GM12878 (cell line): ENCODE data around the gene TSHZ1. TPM values are rescaled to one million over a fixed set of nuclear protein-coding genes. Genes with fewer than 3 reads are reported as not detected.

Experiments
- ATAC-seq: fragments of 200-7000 bp; cut with Tn5 transposase; 3 replicates; pipeline ENCODE4 v1.9.1; 2020; ENCODE audit warnings: mild to moderate bottlenecking, moderate library complexity
- BruUV-seq: library from RNA; stranded (reverse); fragments of 400-500 nt; replicated peaks from 2 replicates; lab custom pipeline; 2021; lab: Mats Ljungman, UMichigan
- CTCF ChIA-PET: fragments of 300-600 bp; sonication (Branson Sonifier 250); formaldehyde crosslinking; extraction: SDS; loops from one replicate; lab custom pipeline; 2021; ENCODE audit warnings: inconsistent platforms; lab: Yijun Ruan, JAX
- POLR2A ChIA-PET: fragments of 350-600 bp; formaldehyde crosslinking; extraction: SDS; loops from one replicate; lab custom pipeline; 2021; ENCODE audit warnings: inconsistent platforms; lab: Charles Lee
- RAD21 ChIA-PET: fragments of 300-600 bp; sonication (Branson Sonifier 250); formaldehyde crosslinking; loops from one replicate; lab custom pipeline; 2023; ENCODE audit warnings: antibody characterized with exemption; ENCODE audit not compliant: unreplicated experiment; lab: Charles Lee
- SMC1A ChIA-PET: fragments of 300-600 bp; sonication (Branson Sonifier 250); formaldehyde crosslinking; loops from one replicate; lab custom pipeline; 2023; ENCODE audit not compliant: unreplicated experiment, uncharacterized antibody; lab: Charles Lee
- DNase-seq: peaks from one replicate; pipeline ENCODE4 v3.0.0-alpha.2; 2011; ENCODE audit warnings: low read depth, low spot score
- FAIRE-seq: peaks from 3 replicates; lab custom pipeline; 2011; peaks lifted over from hg19 to GRCh38; lab: Jason Lieb, UNC
- H2AFZ ChIP-seq: 2 replicates; pipeline ENCODE4 v1.6.0; 2011; ENCODE audit warnings: low read depth, low read length, control low read depth; ENCODE audit not compliant: control insufficient read depth
- H3K27ac ChIP-seq: 2 replicates; pipeline ENCODE4 v1.5.1; 2011; ENCODE audit warnings: control low read depth; ENCODE audit not compliant: control insufficient read depth, insufficient read depth
- H3K27me3 ChIP-seq, 2 experiments: replicated peaks in 1 of 2; 2 replicates each; pipeline versions ENCODE4 v1.6.0 to v1.6.1; 2011; ENCODE audit warnings: low read length in 1 of 2; ENCODE audit not compliant: control insufficient read depth in 2 of 2, insufficient read depth in 2 of 2
- H3K36me3 ChIP-seq, 2 experiments: 2 replicates each; pipeline ENCODE4 v1.5.1; 2011; ENCODE audit warnings: low read length in 1 of 2; ENCODE audit not compliant: control insufficient read depth in 2 of 2, insufficient read depth in 2 of 2
- H3K4me1 ChIP-seq: 2 replicates; pipeline ENCODE4 v1.6.1; 2011; ENCODE audit warnings: mild to moderate bottlenecking, low read length, moderate library complexity, mixed read lengths; ENCODE audit not compliant: control insufficient read depth, insufficient read depth
- H3K4me2 ChIP-seq: 2 replicates; pipeline ENCODE4 v1.6.0; 2011; ENCODE audit warnings: control low read depth; ENCODE audit not compliant: control insufficient read depth, insufficient read depth
- H3K4me3 ChIP-seq: fragments of 200-600 bp; sonication (generic); 2 replicates; pipeline ENCODE4 v1.5.1; 2016
- H3K79me2 ChIP-seq: 2 replicates; pipeline ENCODE4 v1.6.0; 2011; ENCODE audit warnings: low read length; ENCODE audit not compliant: control insufficient read depth, insufficient read depth
- H3K9ac ChIP-seq: 2 replicates; pipeline ENCODE4 v1.8.0; 2011; ENCODE audit warnings: low read length, control low read depth, mixed read lengths; ENCODE audit not compliant: control insufficient read depth, insufficient read depth
- H3K9me3 ChIP-seq: replicated peaks from 3 replicates; pipeline ENCODE4 v1.5.1; 2011; ENCODE audit warnings: mild to moderate bottlenecking, low read length; ENCODE audit not compliant: control insufficient read depth, insufficient read depth
- H4K20me1 ChIP-seq: 2 replicates; pipeline ENCODE4 v1.6.0; 2011; ENCODE audit not compliant: control insufficient read depth, insufficient read depth
- BCL11A ChIP-seq: IDR thresholded peaks from 2 replicates; pipeline ENCODE4 v1.6.1; 2011; ENCODE audit warnings: low read depth, low read length
- EGR1 ChIP-seq, 2 experiments: IDR thresholded peaks; 1 replicate in 1 of 2; 2 replicates in 1 of 2; pipeline ENCODE4 v1.6.1; 2011 to 2012; ENCODE audit warnings: low read depth in 2 of 2, low read length in 2 of 2, borderline replicate concordance in 1 of 2, mild to moderate bottlenecking in 1 of 2, moderate library complexity in 1 of 2
- EP300 ChIP-seq, 2 experiments: fragments of 150-350 bp in 1 of 2; IDR thresholded peaks; 2 replicates each; pipeline ENCODE4 v1.6.1; 2011 to 2012; ENCODE audit warnings: low read depth in 2 of 2, low read length in 2 of 2, borderline replicate concordance in 1 of 2, improper control_type of control experiment in 1 of 2, inconsistent platforms in 1 of 2; ENCODE audit not compliant: control insufficient read depth in 1 of 2
- PAX8 ChIP-seq: fragments of 450-650 bp; IDR thresholded peaks from 2 replicates; pipeline ENCODE4 v1.6.1; 2017; ENCODE audit warnings: mild to moderate bottlenecking, moderate library complexity
- PML ChIP-seq: IDR thresholded peaks from 2 replicates; pipeline ENCODE4 v1.6.1; 2012; ENCODE audit warnings: low read length, inconsistent platforms
- POU2F2 ChIP-seq: IDR thresholded peaks from 3 replicates; pipeline ENCODE4 v1.6.1; 2011; ENCODE audit warnings: low read depth, mild to moderate bottlenecking, low read length, borderline replicate concordance
- SREBF2 ChIP-seq: IDR thresholded peaks from 2 replicates; pipeline ENCODE4 v1.6.1; 2012; ENCODE audit warnings: mild to moderate bottlenecking, low read length
- ZNF217 ChIP-seq: fragments of 450-650 bp; IDR thresholded peaks from 2 replicates; pipeline ENCODE4 v1.6.1; 2017; ENCODE audit warnings: antibody characterized with exemption, mild to moderate bottlenecking
- ZSCAN29 ChIP-seq: fragments of 450-650 bp; IDR thresholded peaks from 2 replicates; pipeline ENCODE4 v1.6.1; 2017; ENCODE audit warnings: mild to moderate bottlenecking, moderate library complexity
- WGBS: methylation state at CpG from one replicate; pipeline ENCODE4 v1.1.6; 2016; ENCODE audit warnings: low lambda C conversion rate; ENCODE audit not compliant: insufficient replicate concordance, insufficient coverage; ENCODE audit errors: missing lambda C conversion rate; 5-methylcytosine and 5-hydroxymethylcytosine counted together
- in situ Hi-C: fragments of 300-500 bp; cut with MboI; formaldehyde crosslinking; loops from 9 replicates; pipeline ENCODE4 v1.14.3; 2018; ENCODE audit warnings: mixed read lengths
- intact Hi-C: fragments of 100-400 bp; cut with micrococcal nuclease; formaldehyde crosslinking; loops from one replicate; pipeline ENCODE4 v1.14.2; 2022; ENCODE audit not compliant: unreplicated experiment
- polyA plus RNA-seq, 11 experiments: library from polyadenylated mRNA; depleted of rRNA in 4 of 11; unstranded in 6 of 11; stranded (reverse) in 5 of 11; fragments of >200 nt; fragmentation: Nextera tagmentation in 4 of 11; fragmentation: Illumina TruSeq in 1 of 11; extraction: Ambion mirVana in 4 of 11; extraction: Trizol in 1 of 11; gene quantifications; 1 replicate in 1 of 11; 2 replicates in 10 of 11; pipeline versions ENCODE4 v1.2.1 to v1.2.3, GENCODE V29; 2011 to 2016; ENCODE audit warnings: inconsistent platforms in 2 of 11, missing spikeins in 2 of 11, low read depth in 1 of 11
- total RNA-seq, 4 experiments: library from RNA; depleted of rRNA in 3 of 4; stranded (reverse); fragments of >200 nt in 3 of 4; fragmentation: Illumina TruSeq in 1 of 4; extraction: Trizol in 1 of 4; gene quantifications; 2 replicates each; pipeline versions ENCODE4 v1.2.1 to v1.2.3, GENCODE V29; 2013 to 2021
- TF ChIP-seq, protein P1 (sequence below): fragments of 450-650 bp; IDR thresholded peaks from 2 replicates; pipeline ENCODE4 v1.6.1; 2018; ENCODE audit warnings: mild to moderate bottlenecking, low read depth, moderate library complexity; ENCODE audit not compliant: partially characterized antibody
- TF ChIP-seq, protein P2 (sequence below): IDR thresholded peaks from 2 replicates; pipeline ENCODE4 v1.6.1; 2012; ENCODE audit warnings: low read depth, low read length, improper control_type of control experiment
- TF ChIP-seq, protein P3 (sequence below): fragments of 450-650 bp; IDR thresholded peaks from 2 replicates; pipeline ENCODE4 v1.6.1; 2017; ENCODE audit warnings: antibody characterized with exemption, mild to moderate bottlenecking, moderate library complexity

The TSHZ1 gene
- total and polyA plus RNA-seq, 10 of the 15 experiments (the other 5 are each of a cell fraction or from before 2014, with no cell fraction given): 2.2 to 15.2 (median 5.1) TPM

DNA sequence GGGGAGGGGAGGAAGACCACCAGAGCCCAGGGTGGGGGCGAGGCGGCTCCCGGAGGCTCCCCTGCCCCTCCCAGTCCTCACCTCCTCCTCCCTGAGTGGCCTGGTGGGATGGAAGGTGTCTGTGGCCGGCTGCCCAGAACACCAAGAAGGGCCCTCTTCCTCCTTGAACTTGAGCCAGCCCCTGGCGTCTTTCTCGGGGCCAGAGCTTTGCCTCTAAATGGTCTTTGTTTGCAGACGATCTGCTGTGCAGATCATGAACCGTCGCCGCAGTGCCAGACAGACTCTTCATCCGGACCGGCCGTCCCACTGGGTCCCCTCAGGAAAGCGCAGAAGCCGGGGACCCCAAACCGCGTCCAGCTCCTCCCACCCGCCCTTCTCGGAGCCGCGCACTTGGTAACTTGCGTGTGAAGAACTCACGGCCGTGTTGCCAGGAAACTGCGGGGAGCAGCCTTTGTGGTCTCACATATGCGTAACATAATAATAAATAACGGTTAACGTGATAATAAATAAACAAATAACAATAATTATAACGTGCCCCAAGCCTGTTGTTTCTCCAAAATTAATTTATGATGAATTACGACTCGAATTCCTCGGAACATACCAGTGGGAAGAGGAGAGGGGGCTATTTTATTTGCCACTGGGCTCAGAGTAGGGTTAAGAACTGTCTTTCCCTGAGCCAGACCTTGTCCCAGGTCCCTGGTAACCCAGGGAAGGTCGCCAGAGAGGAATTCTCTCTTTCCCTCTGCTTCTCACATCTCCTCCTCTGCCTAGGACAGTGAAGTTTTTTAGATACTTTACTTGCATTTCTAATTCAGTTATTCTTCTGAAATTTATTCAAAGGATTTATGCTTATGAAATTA lies 42.6 kb upstream of the TSHZ1 start:
- FAIRE-seq (no peak), DNase-seq (no peak), ATAC-seq (no peak)
- BruUV-seq: no TSS peak
- Histone ChIP-seq H3K9ac (no peak overlapping the region), H3K4me3 (no peak overlapping the region), H3K79me2 (no peaks in the 10 kb centered on the region), H3K4me2 (no peak overlapping the region), H3K36me3 (no peaks in the 10 kb centered on the region), H3K27me3 (no peaks in the 10 kb centered on the region), H4K20me1 (no peaks in the 10 kb centered on the region), H2AFZ (no peak overlapping the region), H3K4me1 (peaks cover 5% of the 10 kb centered on the region), H3K27ac (no peak overlapping the region), H3K9me3 (no peaks in the 10 kb centered on the region)
- in situ Hi-C loops: no loop called here
- no peak for TF ChIP-seq BCL11A
- no peak for TF ChIP-seq ZSCAN29
- no peak for TF ChIP-seq EP300 (IDR thresholded peaks at IDR 0.05; ENCODE audit: borderline replicate concordance in 1 of 2, control insufficient read depth in 1 of 2, low read depth in 2 of 2, low read length in 2 of 2)
- TF ChIP-seq, protein P1, sequence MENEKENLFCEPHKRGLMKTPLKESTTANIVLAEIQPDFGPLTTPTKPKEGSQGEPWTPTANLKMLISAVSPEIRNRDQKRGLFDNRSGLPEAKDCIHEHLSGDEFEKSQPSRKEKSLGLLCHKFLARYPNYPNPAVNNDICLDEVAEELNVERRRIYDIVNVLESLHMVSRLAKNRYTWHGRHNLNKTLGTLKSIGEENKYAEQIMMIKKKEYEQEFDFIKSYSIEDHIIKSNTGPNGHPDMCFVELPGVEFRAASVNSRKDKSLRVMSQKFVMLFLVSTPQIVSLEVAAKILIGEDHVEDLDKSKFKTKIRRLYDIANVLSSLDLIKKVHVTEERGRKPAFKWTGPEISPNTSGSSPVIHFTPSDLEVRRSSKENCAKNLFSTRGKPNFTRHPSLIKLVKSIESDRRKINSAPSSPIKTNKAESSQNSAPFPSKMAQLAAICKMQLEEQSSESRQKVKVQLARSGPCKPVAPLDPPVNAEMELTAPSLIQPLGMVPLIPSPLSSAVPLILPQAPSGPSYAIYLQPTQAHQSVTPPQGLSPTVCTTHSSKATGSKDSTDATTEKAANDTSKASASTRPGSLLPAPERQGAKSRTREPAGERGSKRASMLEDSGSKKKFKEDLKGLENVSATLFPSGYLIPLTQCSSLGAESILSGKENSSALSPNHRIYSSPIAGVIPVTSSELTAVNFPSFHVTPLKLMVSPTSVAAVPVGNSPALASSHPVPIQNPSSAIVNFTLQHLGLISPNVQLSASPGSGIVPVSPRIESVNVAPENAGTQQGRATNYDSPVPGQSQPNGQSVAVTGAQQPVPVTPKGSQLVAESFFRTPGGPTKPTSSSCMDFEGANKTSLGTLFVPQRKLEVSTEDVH: no peak
- TF ChIP-seq POU2F2: no peak
- TF ChIP-seq EGR1 (IDR thresholded peaks at IDR 0.05; ENCODE audit: borderline replicate concordance in 1 of 2, low read depth in 2 of 2, low read length in 2 of 2): no peak
- no peak for TF ChIP-seq ZNF217
- TF ChIP-seq PML: no peak
- TF ChIP-seq, protein P2, sequence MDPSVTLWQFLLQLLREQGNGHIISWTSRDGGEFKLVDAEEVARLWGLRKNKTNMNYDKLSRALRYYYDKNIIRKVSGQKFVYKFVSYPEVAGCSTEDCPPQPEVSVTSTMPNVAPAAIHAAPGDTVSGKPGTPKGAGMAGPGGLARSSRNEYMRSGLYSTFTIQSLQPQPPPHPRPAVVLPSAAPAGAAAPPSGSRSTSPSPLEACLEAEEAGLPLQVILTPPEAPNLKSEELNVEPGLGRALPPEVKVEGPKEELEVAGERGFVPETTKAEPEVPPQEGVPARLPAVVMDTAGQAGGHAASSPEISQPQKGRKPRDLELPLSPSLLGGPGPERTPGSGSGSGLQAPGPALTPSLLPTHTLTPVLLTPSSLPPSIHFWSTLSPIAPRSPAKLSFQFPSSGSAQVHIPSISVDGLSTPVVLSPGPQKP: no peak
- TF ChIP-seq, protein P3, sequence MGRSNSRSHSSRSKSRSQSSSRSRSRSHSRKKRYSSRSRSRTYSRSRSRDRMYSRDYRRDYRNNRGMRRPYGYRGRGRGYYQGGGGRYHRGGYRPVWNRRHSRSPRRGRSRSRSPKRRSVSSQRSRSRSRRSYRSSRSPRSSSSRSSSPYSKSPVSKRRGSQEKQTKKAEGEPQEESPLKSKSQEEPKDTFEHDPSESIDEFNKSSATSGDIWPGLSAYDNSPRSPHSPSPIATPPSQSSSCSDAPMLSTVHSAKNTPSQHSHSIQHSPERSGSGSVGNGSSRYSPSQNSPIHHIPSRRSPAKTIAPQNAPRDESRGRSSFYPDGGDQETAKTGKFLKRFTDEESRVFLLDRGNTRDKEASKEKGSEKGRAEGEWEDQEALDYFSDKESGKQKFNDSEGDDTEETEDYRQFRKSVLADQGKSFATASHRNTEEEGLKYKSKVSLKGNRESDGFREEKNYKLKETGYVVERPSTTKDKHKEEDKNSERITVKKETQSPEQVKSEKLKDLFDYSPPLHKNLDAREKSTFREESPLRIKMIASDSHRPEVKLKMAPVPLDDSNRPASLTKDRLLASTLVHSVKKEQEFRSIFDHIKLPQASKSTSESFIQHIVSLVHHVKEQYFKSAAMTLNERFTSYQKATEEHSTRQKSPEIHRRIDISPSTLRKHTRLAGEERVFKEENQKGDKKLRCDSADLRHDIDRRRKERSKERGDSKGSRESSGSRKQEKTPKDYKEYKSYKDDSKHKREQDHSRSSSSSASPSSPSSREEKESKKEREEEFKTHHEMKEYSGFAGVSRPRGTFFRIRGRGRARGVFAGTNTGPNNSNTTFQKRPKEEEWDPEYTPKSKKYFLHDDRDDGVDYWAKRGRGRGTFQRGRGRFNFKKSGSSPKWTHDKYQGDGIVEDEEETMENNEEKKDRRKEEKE: no peak
- no peak for TF ChIP-seq SREBF2
- no peak for TF ChIP-seq PAX8
- POLR2A ChIA-PET: no interaction called here
- 62% methylated on average over 33 of the region's 33 CpGs for WGBS
- RAD21 ChIA-PET: no interaction called here
- CTCF ChIA-PET: interaction anchor here (0.6 kb wide), 1 partner anchor 36 kb away, joined by 3 read pairs; no protein-coding TSS in a partner anchor
- SMC1A ChIA-PET: no interaction called here
- intact Hi-C loops: no loop called here
